ENCODE measurements around the gene HGF. TPM values are rescaled to one million over a fixed set of nuclear protein-coding genes. Genes with fewer than 3 reads are reported as not detected.

HGF gene
- total and polyA plus RNA-seq, 3 experiments from 2014 or later: not detected

DNA sequence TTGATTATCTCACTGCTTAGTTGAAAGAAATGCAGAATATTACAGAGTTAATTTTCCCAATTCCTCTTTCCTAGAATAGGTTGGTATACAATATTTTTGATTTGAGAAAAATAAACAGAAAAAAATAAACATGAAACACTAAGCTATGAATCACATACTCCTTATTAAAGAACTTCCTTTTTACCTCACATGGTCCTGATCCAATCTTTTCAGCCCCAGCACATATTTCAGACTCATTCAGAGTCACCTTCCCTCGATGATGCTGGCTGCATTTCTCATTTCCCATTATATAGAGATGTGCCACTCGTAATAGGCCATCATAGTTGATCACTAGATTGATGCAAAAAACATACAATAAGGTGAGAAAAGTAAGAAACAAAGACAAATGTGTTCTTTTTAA lies 64.6 kb downstream of the HGF start:
- peaks cover 2% of the 10 kb centered on the region for H3K9me3 ChIP-seq (ENCODE audit: low read length)
- no peaks in the 10 kb centered on the region for H3K36me3 Mint-ChIP-seq
- no peak overlapping the region for H3K4me3 Mint-ChIP-seq
- POLR2A ChIA-PET: no interaction called here
- H3K27ac Mint-ChIP-seq: no peak overlapping the region
- H3K4me1 Mint-ChIP-seq: no peaks in the 10 kb centered on the region
- H3K27ac ChIP-seq (ENCODE audit: low read depth, low read length): no peak overlapping the region
- no peaks in the 10 kb centered on the region for H3K27me3 Mint-ChIP-seq
- H3K27me3 ChIP-seq (ENCODE audit: insufficient read depth, low read length, poor library complexity, severe bottlenecking): no peaks in the 10 kb centered on the region
- CTCF ChIA-PET: no interaction called here
- no peak overlapping the region for H3K4me3 ChIP-seq (ENCODE audit: low read length)
- H3K9me3 Mint-ChIP-seq: peaks cover 0 to 27% (median 2%) of the 10 kb centered on the region in 5 donors
- H3K4me1 ChIP-seq (ENCODE audit: insufficient read depth, low read length): no peaks in the 10 kb centered on the region
- no peak for DNase-seq
- H3K36me3 ChIP-seq (ENCODE audit: insufficient read depth, low read length): no peaks in the 10 kb centered on the region

DNA sequence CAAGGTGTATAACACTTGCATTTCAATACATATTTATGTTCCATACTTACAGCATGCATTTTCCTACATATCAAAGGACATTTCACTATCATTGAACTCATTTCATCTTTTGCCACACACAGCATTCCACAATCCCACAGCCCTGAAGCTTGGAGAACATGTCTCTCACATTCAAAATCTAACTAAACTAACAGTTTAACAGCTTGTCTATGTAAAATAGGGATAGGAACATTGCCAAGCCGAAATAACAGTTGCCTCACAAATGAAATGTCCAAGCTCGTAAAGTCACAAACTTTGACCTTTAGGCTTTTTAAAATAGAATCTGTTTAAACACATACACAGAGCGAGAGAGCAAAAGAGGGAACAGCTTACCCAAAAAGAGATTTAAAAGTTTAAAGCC lies 65.3 kb downstream of the HGF start:
- no peak overlapping the region for H3K27ac ChIP-seq (ENCODE audit: low read depth, low read length)
- Mint-ChIP-seq H3K36me3 (no peaks in the 10 kb centered on the region), H3K27ac (no peak overlapping the region), H3K27me3 (no peaks in the 10 kb centered on the region), H3K4me3 (no peak overlapping the region), H3K9me3 (peaks cover 0 to 33% (median 2%) of the 10 kb centered on the region in 5 donors), H3K4me1 (no peaks in the 10 kb centered on the region)
- H3K4me3 ChIP-seq (ENCODE audit: low read length): no peak overlapping the region
- H3K9me3 ChIP-seq (ENCODE audit: low read length): peaks cover 2% of the 10 kb centered on the region
- no peak for DNase-seq
- ChIA-PET POLR2A (no interaction called here), CTCF (no interaction called here)
- no peaks in the 10 kb centered on the region for H3K27me3 ChIP-seq (ENCODE audit: insufficient read depth, low read length, poor library complexity, severe bottlenecking)
- no peaks in the 10 kb centered on the region for H3K4me1 ChIP-seq (ENCODE audit: insufficient read depth, low read length)
- H3K36me3 ChIP-seq (ENCODE audit: insufficient read depth, low read length): no peaks in the 10 kb centered on the region

DNA sequence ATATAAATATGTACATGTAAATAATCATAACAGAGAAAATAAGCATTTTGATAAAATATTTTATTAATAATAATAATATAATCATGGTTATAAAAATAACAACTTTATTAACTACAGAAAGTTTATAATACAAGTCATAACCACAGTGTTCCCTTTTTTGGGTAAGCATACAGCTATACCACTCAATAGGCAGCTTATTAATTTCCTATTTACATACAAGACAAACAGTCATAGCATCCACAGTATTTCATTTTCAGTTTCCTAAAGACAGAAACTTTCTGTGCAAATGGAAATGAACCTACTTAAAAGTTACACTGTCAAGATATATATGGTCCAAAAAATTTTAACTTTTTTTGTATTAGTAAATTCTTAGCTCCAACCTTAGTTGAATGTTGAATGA lies 70.9 kb downstream of the HGF start:
- Mint-ChIP-seq H3K4me3 (no peak overlapping the region), H3K9me3 (peaks cover 0 to 33% (median 2%) of the 10 kb centered on the region in 5 donors), H3K27ac (no peak overlapping the region), H3K4me1 (no peaks in the 10 kb centered on the region), H3K27me3 (no peaks in the 10 kb centered on the region), H3K36me3 (no peaks in the 10 kb centered on the region)
- ChIA-PET POLR2A (no interaction called here), CTCF (no interaction called here)
- no peaks in the 10 kb centered on the region for H3K27me3 ChIP-seq (ENCODE audit: insufficient read depth, low read length, poor library complexity, severe bottlenecking)
- H3K36me3 ChIP-seq (ENCODE audit: insufficient read depth, low read length): no peaks in the 10 kb centered on the region
- H3K9me3 ChIP-seq (ENCODE audit: low read length): no peaks in the 10 kb centered on the region
- H3K4me1 ChIP-seq (ENCODE audit: insufficient read depth, low read length): no peaks in the 10 kb centered on the region
- no peak overlapping the region for H3K4me3 ChIP-seq (ENCODE audit: low read length)
- H3K27ac ChIP-seq (ENCODE audit: low read depth, low read length): no peak overlapping the region
- no peak for DNase-seq

DNA sequence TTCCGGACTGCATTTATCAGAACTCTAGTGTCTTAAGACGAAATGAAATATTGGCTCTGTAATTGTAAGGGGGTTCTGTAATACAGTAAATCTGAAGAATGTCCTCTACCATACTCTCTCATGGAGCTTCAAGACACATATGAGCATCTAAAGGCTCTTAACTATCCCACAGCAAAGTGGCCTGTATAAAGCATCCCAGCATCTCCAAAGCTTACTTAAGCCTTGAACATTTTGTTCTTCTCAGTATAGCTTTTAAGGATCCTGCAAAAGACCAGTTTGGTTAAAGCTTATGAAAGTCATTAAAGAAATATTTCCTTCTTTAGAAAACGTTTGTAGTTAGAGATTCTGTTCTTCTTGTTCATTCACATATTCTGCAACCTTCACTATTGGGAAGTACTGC lies 75.1 kb downstream of the HGF start:
- H3K36me3 Mint-ChIP-seq: no peaks in the 10 kb centered on the region
- H3K9me3 Mint-ChIP-seq: peaks cover 1 to 20% (median 5%) of the 10 kb centered on the region in 5 donors
- Histone ChIP-seq H3K36me3 (ENCODE audit: insufficient read depth, low read length) (no peaks in the 10 kb centered on the region), H3K27ac (ENCODE audit: low read depth, low read length) (no peak overlapping the region), H3K4me3 (ENCODE audit: low read length) (no peak overlapping the region), H3K9me3 (ENCODE audit: low read length) (no peaks in the 10 kb centered on the region), H3K27me3 (ENCODE audit: insufficient read depth, low read length, poor library complexity, severe bottlenecking) (no peaks in the 10 kb centered on the region), H3K4me1 (ENCODE audit: insufficient read depth, low read length) (no peaks in the 10 kb centered on the region)
- no peak for DNase-seq
- ChIA-PET CTCF (no interaction called here), POLR2A (no interaction called here)
- no peak overlapping the region for H3K27ac Mint-ChIP-seq
- H3K4me1 Mint-ChIP-seq: no peaks in the 10 kb centered on the region
- no peak overlapping the region for H3K4me3 Mint-ChIP-seq
- no peaks in the 10 kb centered on the region for H3K27me3 Mint-ChIP-seq

DNA sequence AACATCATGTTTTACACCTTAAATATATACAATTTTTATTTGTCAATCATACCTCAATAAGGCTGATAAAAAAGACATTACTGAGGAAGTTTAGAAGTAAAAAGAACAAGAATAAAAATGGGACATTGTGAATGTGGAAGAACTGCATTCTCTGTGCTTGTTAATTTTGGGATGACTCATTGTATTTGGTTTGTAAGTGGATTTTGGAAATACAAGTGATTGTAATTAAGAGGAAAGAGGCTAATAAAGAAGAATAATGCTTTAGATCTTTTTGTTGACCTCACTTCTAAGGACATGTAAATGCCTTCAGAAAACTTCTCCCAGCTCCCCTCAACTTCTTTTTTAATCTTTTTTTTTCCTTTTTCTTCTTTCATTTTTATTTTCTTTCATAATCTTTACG lies 76.0 kb downstream of the HGF start:
- no peak overlapping the region for H3K27ac ChIP-seq (ENCODE audit: low read depth, low read length)
- CTCF ChIA-PET: no interaction called here
- POLR2A ChIA-PET: no interaction called here
- Mint-ChIP-seq H3K27me3 (no peaks in the 10 kb centered on the region), H3K4me1 (no peaks in the 10 kb centered on the region), H3K4me3 (no peak overlapping the region), H3K9me3 (peaks cover 5 to 22% (median 7%) of the 10 kb centered on the region in 5 donors), H3K36me3 (no peaks in the 10 kb centered on the region), H3K27ac (no peak overlapping the region)
- H3K4me1 ChIP-seq (ENCODE audit: insufficient read depth, low read length): no peaks in the 10 kb centered on the region
- H3K9me3 ChIP-seq (ENCODE audit: low read length): no peaks in the 10 kb centered on the region
- no peaks in the 10 kb centered on the region for H3K36me3 ChIP-seq (ENCODE audit: insufficient read depth, low read length)
- DNase-seq: no peak
- no peaks in the 10 kb centered on the region for H3K27me3 ChIP-seq (ENCODE audit: insufficient read depth, low read length, poor library complexity, severe bottlenecking)
- H3K4me3 ChIP-seq (ENCODE audit: low read length): no peak overlapping the region

DNA sequence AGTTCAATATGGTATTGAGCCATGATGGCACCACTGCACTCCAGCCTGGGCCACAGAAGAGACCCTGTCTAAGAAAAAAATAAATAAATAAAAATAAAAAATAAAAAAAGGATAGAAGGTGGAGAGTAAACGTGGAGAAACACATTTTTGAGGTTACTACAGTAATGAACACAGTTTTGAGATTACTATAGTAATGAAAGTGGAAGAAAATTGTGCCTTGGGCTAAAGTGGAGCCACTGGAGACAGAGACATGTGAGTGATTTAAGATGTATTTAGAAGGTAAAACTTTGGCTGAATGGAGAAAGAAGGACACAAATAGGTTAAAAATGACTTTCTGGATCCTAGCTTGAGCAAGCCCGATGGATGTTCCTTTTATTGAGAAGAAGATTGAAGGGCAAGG lies 76.8 kb downstream of the HGF start:
- H3K27ac ChIP-seq (ENCODE audit: low read depth, low read length): no peak overlapping the region
- Mint-ChIP-seq H3K4me3 (no peak overlapping the region), H3K9me3 (peaks cover 5 to 21% (median 9%) of the 10 kb centered on the region in 5 donors), H3K27ac (no peak overlapping the region), H3K27me3 (peaks cover 0 to 2% of the 10 kb centered on the region in 2 donors), H3K36me3 (no peaks in the 10 kb centered on the region), H3K4me1 (no peaks in the 10 kb centered on the region)
- no peak overlapping the region for H3K4me3 ChIP-seq (ENCODE audit: low read length)
- H3K9me3 ChIP-seq (ENCODE audit: low read length): no peaks in the 10 kb centered on the region
- ChIA-PET POLR2A (no interaction called here), CTCF (no interaction called here)
- no peaks in the 10 kb centered on the region for H3K36me3 ChIP-seq (ENCODE audit: insufficient read depth, low read length)
- DNase-seq: no peak
- H3K4me1 ChIP-seq (ENCODE audit: insufficient read depth, low read length): no peaks in the 10 kb centered on the region
- no peaks in the 10 kb centered on the region for H3K27me3 ChIP-seq (ENCODE audit: insufficient read depth, low read length, poor library complexity, severe bottlenecking)

DNA sequence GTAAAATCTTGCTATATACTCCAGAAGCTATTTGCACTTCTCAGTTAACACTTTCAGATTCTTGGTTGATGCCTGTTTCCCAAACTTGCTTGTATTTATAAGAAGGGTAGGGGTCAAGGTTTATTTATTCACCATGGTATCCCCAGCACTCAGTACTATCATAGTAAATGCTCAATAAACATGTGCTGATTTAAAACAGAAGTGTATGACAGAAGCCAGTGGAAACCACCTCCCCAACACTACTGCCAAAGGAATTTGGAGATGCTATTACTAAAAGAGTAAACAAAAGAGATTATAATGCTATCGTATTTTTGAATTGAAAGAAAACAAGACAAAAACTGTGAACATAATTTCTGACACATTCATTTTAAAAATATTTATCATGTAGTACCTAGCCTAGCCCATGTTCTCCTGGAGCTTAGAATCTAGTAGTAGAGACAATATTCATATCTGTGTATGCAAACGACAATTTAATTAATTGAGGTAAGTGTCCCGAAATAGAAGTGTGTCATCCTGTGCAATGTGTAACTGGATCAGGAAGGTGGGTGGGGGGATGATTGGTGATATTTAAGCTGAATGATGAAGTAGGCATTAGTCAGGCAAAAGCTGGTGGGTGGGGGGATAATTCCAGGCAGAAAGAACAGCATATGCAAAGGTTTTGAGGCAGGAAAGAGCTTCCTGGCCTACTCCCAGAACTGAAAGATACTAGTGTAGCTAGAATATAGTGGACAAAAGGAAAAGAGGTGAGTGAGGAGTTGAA lies 77.5 kb downstream of the HGF start:
- H3K4me1 ChIP-seq (ENCODE audit: insufficient read depth, low read length): no peaks in the 10 kb centered on the region
- H3K4me3 ChIP-seq (ENCODE audit: low read length): no peak overlapping the region
- no peaks in the 10 kb centered on the region for H3K36me3 Mint-ChIP-seq
- H3K4me3 Mint-ChIP-seq: no peak overlapping the region
- H3K27ac ChIP-seq (ENCODE audit: low read depth, low read length): no peak overlapping the region
- DNase-seq: no peak
- H3K27me3 ChIP-seq (ENCODE audit: insufficient read depth, low read length, poor library complexity, severe bottlenecking): no peaks in the 10 kb centered on the region
- no peaks in the 10 kb centered on the region for H3K4me1 Mint-ChIP-seq
- H3K27ac Mint-ChIP-seq: no peak overlapping the region
- CTCF ChIA-PET: no interaction called here
- H3K27me3 Mint-ChIP-seq: peaks cover 0 to 2% of the 10 kb centered on the region in 2 donors
- no peaks in the 10 kb centered on the region for H3K9me3 ChIP-seq (ENCODE audit: low read length)
- POLR2A ChIA-PET: no interaction called here
- H3K36me3 ChIP-seq (ENCODE audit: insufficient read depth, low read length): no peaks in the 10 kb centered on the region
- H3K9me3 Mint-ChIP-seq: peaks cover 5 to 21% (median 9%) of the 10 kb centered on the region in 5 donors

DNA sequence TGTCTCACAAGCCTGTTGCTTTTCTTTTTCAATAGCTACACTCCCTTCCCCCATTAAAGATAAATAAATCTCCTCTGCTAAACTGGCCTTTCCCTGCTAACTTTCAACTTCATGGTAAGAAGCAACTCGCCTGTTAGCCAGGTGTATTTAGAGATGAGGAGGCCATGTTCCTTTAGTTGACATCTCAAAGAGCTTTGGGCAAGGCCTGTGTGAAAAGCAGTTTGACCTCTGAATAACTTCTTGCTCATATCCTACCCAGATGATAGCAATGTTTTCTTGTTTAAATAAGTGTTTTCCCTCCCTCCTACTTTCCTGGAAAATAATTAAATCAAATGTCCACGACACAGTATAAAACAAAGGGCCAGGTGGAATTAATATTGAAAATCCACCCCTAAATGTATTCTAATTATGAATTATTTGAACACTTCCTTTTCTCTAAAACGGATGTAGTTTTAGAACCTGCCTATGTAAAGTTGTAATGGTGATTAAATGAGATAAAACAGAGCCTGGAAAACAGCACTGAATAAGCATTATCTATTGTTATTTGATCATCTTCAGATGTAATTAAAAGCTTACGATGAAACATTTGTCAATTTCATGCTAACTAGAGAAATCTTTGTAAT lies 78.5 kb downstream of the HGF start:
- CTCF ChIA-PET: no interaction called here
- Mint-ChIP-seq H3K27ac (no peak overlapping the region), H3K36me3 (no peaks in the 10 kb centered on the region)

More for the DNA sequence above, 78.5 kb downstream of the HGF start:
- H3K4me1 Mint-ChIP-seq: no peaks in the 10 kb centered on the region
- Histone ChIP-seq H3K36me3 (ENCODE audit: insufficient read depth, low read length) (no peaks in the 10 kb centered on the region), H3K27me3 (ENCODE audit: insufficient read depth, low read length, poor library complexity, severe bottlenecking) (no peaks in the 10 kb centered on the region), H3K4me3 (ENCODE audit: low read length) (no peak overlapping the region), H3K27ac (ENCODE audit: low read depth, low read length) (no peak overlapping the region), H3K9me3 (ENCODE audit: low read length) (no peaks in the 10 kb centered on the region), H3K4me1 (ENCODE audit: insufficient read depth, low read length) (no peaks in the 10 kb centered on the region)
- POLR2A ChIA-PET: no interaction called here
- DNase-seq: no peak
- peaks cover 0 to 2% of the 10 kb centered on the region in 2 donors for H3K27me3 Mint-ChIP-seq
- no peak overlapping the region for H3K4me3 Mint-ChIP-seq
- H3K9me3 Mint-ChIP-seq: peaks cover 3 to 21% (median 8%) of the 10 kb centered on the region in 5 donors

Data from CD8-positive, alpha-beta memory T cell (primary cell).